ENCODE results near the gene TRMT10B. TPM values are rescaled to one million over a fixed set of nuclear protein-coding genes. Genes with fewer than 3 reads are reported as not detected.

Gene TRMT10B
- total RNA-seq, 1 experiment from 2014 or later = 6.1 TPM

DNA sequence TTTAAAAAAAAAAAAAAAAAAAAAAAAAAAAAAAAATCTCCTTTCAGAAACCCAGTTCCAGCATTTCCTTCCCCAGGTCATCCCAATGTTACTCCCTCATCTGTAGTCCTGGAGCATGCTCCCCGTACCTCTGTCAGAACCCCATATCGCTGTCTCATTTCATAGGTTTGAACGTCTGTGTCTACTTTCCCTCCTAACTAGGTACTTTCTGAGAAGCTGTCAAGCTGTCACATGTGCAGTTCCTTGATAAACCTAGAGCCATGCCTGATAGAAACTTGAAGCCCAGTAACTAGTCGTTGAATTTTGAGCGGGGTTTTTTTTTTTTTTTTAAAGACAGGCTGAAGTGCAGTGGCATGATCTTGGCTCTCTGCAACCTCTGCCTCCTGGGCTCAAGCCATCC is 15.7 kb downstream of the TRMT10B start:
- H3K4me1 Mint-ChIP-seq = no peaks in the 10 kb centered on the region
- ChIA-PET CTCF (interaction anchor here (0.6 kb wide), 1 partner anchor 317 kb away, joined by 3 read pairs; no protein-coding TSS in a partner anchor), POLR2A (no interaction called here)
- H3K4me3 Mint-ChIP-seq = no peak overlapping the region
- ATAC-seq (no peak), DNase-seq (ENCODE audit: low spot score) (no peak)
- no peak for TF ChIP-seq RELA (CRISPR knock-in tag; IDR thresholded peaks at IDR 0.05; ENCODE audit: borderline replicate concordance)
- TF ChIP-seq, protein P1, sequence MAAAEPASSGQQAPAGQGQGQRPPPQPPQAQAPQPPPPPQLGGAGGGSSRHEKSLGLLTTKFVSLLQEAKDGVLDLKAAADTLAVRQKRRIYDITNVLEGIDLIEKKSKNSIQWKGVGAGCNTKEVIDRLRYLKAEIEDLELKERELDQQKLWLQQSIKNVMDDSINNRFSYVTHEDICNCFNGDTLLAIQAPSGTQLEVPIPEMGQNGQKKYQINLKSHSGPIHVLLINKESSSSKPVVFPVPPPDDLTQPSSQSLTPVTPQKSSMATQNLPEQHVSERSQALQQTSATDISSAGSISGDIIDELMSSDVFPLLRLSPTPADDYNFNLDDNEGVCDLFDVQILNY (CRISPR knock-in tag; IDR thresholded peaks at IDR 0.05) = no peak
- TF ChIP-seq, protein P2, sequence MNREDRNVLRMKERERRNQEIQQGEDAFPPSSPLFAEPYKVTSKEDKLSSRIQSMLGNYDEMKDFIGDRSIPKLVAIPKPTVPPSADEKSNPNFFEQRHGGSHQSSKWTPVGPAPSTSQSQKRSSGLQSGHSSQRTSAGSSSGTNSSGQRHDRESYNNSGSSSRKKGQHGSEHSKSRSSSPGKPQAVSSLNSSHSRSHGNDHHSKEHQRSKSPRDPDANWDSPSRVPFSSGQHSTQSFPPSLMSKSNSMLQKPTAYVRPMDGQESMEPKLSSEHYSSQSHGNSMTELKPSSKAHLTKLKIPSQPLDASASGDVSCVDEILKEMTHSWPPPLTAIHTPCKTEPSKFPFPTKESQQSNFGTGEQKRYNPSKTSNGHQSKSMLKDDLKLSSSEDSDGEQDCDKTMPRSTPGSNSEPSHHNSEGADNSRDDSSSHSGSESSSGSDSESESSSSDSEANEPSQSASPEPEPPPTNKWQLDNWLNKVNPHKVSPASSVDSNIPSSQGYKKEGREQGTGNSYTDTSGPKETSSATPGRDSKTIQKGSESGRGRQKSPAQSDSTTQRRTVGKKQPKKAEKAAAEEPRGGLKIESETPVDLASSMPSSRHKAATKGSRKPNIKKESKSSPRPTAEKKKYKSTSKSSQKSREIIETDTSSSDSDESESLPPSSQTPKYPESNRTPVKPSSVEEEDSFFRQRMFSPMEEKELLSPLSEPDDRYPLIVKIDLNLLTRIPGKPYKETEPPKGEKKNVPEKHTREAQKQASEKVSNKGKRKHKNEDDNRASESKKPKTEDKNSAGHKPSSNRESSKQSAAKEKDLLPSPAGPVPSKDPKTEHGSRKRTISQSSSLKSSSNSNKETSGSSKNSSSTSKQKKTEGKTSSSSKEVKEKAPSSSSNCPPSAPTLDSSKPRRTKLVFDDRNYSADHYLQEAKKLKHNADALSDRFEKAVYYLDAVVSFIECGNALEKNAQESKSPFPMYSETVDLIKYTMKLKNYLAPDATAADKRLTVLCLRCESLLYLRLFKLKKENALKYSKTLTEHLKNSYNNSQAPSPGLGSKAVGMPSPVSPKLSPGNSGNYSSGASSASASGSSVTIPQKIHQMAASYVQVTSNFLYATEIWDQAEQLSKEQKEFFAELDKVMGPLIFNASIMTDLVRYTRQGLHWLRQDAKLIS (CRISPR knock-in tag; IDR thresholded peaks at IDR 0.05; ENCODE audit: borderline replicate concordance) = no peak
- no peak for TF ChIP-seq ZNF423 (CRISPR knock-in tag; IDR thresholded peaks at IDR 0.05)
- no peak for TF ChIP-seq ESRRA (CRISPR knock-in tag; IDR thresholded peaks at IDR 0.05; ENCODE audit: borderline replicate concordance)
- TF ChIP-seq, protein P3, sequence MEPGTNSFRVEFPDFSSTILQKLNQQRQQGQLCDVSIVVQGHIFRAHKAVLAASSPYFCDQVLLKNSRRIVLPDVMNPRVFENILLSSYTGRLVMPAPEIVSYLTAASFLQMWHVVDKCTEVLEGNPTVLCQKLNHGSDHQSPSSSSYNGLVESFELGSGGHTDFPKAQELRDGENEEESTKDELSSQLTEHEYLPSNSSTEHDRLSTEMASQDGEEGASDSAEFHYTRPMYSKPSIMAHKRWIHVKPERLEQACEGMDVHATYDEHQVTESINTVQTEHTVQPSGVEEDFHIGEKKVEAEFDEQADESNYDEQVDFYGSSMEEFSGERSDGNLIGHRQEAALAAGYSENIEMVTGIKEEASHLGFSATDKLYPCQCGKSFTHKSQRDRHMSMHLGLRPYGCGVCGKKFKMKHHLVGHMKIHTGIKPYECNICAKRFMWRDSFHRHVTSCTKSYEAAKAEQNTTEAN (CRISPR knock-in tag; IDR thresholded peaks at IDR 0.05) = no peak
- TF ChIP-seq, protein P4, sequence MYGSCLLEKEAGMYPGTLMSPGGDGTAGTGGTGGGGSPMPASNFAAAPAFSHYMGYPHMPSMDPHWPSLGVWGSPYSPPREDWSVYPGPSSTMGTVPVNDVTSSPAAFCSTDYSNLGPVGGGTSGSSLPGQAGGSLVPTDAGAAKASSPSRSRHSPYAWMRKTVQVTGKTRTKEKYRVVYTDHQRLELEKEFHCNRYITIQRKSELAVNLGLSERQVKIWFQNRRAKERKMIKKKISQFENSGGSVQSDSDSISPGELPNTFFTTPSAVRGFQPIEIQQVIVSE (CRISPR knock-in tag; IDR thresholded peaks at IDR 0.05; ENCODE audit: borderline replicate concordance) = no peak
- no peak for TF ChIP-seq ZNF416 (CRISPR knock-in tag; IDR thresholded peaks at IDR 0.05)
- TF ChIP-seq ZNF121 (CRISPR knock-in tag; IDR thresholded peaks at IDR 0.05) = no peak
- no peak for TF ChIP-seq IRF2 (CRISPR knock-in tag; IDR thresholded peaks at IDR 0.05; ENCODE audit: borderline replicate concordance, low read depth)
- TF ChIP-seq SMAD4 (CRISPR knock-in tag; IDR thresholded peaks at IDR 0.05) = no peak
- H3K27ac Mint-ChIP-seq = no peak overlapping the region
- no peaks in the 10 kb centered on the region for H3K27me3 Mint-ChIP-seq (ENCODE audit: low read depth)
- peaks cover 4% of the 10 kb centered on the region; the same call in 1 of the 2 replicates for H3K9me3 Mint-ChIP-seq
- H3K36me3 Mint-ChIP-seq = peaks cover 16% of the 10 kb centered on the region

DNA sequence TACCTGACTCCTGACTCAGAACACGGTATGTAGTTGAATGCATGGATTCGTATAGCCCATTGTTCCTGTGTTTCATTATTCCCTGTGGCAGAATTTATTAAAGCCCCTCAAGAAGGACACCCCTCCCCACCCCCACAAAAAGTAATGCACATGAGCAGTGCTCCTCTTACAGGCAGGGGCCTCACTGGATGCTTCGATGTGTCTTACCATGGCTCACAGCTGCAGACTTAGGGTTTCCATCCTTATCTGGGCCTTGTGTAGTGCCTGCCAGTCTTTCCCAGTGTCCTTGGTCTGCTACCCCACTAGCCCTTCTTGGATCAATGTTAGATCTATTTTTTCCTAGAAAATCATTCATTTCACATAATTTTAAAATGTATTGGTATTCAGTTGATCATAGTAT is 16.4 kb downstream of the TRMT10B start:
- Mint-ChIP-seq H3K36me3 (peaks cover 14% of the 10 kb centered on the region), H3K9me3 (peaks cover 4% of the 10 kb centered on the region; the same call in 1 of the 2 replicates), H3K4me3 (no peak overlapping the region), H3K4me1 (no peaks in the 10 kb centered on the region), H3K27ac (no peak overlapping the region), H3K27me3 (ENCODE audit: low read depth) (no peaks in the 10 kb centered on the region)
- ChIA-PET POLR2A (no interaction called here), CTCF (interaction anchor here (0.6 kb wide), 1 partner anchor 316 kb away, joined by 3 read pairs; no protein-coding TSS in a partner anchor)
- no peak for DNase-seq (ENCODE audit: low spot score)
- no peak for ATAC-seq
- TF ChIP-seq FOXJ3 (CRISPR knock-in tag; IDR thresholded peaks at IDR 0.05; ENCODE audit: borderline replicate concordance) (no peak), JUN (CRISPR knock-in tag; IDR thresholded peaks at IDR 0.05) (no peak), ZNF121 (CRISPR knock-in tag; IDR thresholded peaks at IDR 0.05) (no peak), ZNF671 (CRISPR knock-in tag; IDR thresholded peaks at IDR 0.05) (no peak), CREM (CRISPR knock-in tag; IDR thresholded peaks at IDR 0.05) (no peak), ZNF138 (CRISPR knock-in tag; conservative IDR thresholded peaks at IDR 0.05) (no peak), IRF2 (CRISPR knock-in tag; IDR thresholded peaks at IDR 0.05; ENCODE audit: borderline replicate concordance, low read depth) (no peak), JAZF1 (CRISPR knock-in tag; IDR thresholded peaks at IDR 0.05) (no peak), SOX15 (CRISPR knock-in tag; IDR thresholded peaks at IDR 0.05) (no peak)
- TF ChIP-seq, protein P5, sequence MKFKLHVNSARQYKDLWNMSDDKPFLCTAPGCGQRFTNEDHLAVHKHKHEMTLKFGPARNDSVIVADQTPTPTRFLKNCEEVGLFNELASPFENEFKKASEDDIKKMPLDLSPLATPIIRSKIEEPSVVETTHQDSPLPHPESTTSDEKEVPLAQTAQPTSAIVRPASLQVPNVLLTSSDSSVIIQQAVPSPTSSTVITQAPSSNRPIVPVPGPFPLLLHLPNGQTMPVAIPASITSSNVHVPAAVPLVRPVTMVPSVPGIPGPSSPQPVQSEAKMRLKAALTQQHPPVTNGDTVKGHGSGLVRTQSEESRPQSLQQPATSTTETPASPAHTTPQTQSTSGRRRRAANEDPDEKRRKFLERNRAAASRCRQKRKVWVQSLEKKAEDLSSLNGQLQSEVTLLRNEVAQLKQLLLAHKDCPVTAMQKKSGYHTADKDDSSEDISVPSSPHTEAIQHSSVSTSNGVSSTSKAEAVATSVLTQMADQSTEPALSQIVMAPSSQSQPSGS (CRISPR knock-in tag; IDR thresholded peaks at IDR 0.05; ENCODE audit: borderline replicate concordance, low read depth) = no peak
- TF ChIP-seq, protein P6, sequence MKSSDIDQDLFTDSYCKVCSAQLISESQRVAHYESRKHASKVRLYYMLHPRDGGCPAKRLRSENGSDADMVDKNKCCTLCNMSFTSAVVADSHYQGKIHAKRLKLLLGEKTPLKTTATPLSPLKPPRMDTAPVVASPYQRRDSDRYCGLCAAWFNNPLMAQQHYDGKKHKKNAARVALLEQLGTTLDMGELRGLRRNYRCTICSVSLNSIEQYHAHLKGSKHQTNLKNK (CRISPR knock-in tag; IDR thresholded peaks at IDR 0.05) = no peak
- TF ChIP-seq, protein P7, sequence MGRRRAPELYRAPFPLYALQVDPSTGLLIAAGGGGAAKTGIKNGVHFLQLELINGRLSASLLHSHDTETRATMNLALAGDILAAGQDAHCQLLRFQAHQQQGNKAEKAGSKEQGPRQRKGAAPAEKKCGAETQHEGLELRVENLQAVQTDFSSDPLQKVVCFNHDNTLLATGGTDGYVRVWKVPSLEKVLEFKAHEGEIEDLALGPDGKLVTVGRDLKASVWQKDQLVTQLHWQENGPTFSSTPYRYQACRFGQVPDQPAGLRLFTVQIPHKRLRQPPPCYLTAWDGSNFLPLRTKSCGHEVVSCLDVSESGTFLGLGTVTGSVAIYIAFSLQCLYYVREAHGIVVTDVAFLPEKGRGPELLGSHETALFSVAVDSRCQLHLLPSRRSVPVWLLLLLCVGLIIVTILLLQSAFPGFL (CRISPR knock-in tag; IDR thresholded peaks at IDR 0.05; ENCODE audit: borderline replicate concordance) = no peak

Data from WTC11 (cell line).